Endothelial cell of umbilical vein (primary cell): Measurements from ENCODE around the gene SAP30L.

ENCODE experiments used
- EZH2 ChIP-seq: IDR thresholded peaks from 2 replicates; pipeline ENCODE4 v1.6.1; 2012; ENCODE audit warnings: borderline replicate concordance, low read depth, mild to moderate bottlenecking, moderate library complexity, low read length, inconsistent platforms; ENCODE audit not compliant: severe bottlenecking
- FOS ChIP-seq: IDR thresholded peaks from 2 replicates; pipeline ENCODE4 v1.6.1; 2011; ENCODE audit warnings: mild to moderate bottlenecking, low read length, moderate library complexity, borderline replicate concordance; ENCODE audit not compliant: insufficient read depth
- MAX ChIP-seq: IDR thresholded peaks from 2 replicates; pipeline ENCODE4 v1.6.1; 2011; ENCODE audit not compliant: insufficient read depth, insufficient read length
- POLR2A ChIP-seq: IDR thresholded peaks from 2 replicates; pipeline ENCODE4 v1.6.1; 2012; ENCODE audit warnings: low read depth, mild to moderate bottlenecking, control low read depth, low read length
- POLR2AphosphoS5 ChIP-seq: IDR thresholded peaks from 2 replicates; pipeline ENCODE4 v1.6.1; 2012; ENCODE audit warnings: low read depth, mild to moderate bottlenecking, control low read depth, low read length, moderate library complexity; ENCODE audit not compliant: insufficient read depth
- TF ChIP-seq, protein P1 (sequence below), 2 donors: IDR thresholded peaks; 1 replicate in 1 of 2; 2 replicates in 1 of 2; pipeline ENCODE4 v1.5.1; 2011; ENCODE audit warnings: low read length in 2 of 2, mild to moderate bottlenecking in 2 of 2, moderate library complexity in 2 of 2, control low read depth in 1 of 2, inconsistent platforms in 1 of 2, low read depth in 1 of 2; ENCODE audit not compliant: insufficient read depth in 1 of 2; ENCODE audit errors: extremely low read depth in 1 of 2

DNA sequence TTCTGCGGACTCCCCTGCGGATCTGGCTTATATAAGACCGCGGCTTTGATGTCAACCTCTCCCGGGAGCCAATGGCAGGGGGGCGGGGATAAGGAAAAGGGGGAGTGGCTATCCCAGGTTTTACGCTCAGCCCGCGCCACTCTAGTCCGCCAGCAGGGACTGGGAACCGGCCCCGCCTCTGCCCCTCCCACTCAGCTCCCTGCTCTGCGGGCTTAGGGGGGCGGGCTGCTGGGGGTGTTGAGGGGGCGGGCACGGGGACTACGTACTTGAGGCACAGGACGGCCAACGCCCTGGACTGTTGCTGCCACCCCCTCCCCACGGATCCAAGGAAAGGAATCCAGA is 32.4 kb downstream of the SAP30L start, which contains the start of gene HAND1:
- TF ChIP-seq POLR2A (no peak), MAX (no peak), EZH2 (no peak), POLR2AphosphoS5 (no peak), FOS (no peak)
- TF ChIP-seq, protein P1, sequence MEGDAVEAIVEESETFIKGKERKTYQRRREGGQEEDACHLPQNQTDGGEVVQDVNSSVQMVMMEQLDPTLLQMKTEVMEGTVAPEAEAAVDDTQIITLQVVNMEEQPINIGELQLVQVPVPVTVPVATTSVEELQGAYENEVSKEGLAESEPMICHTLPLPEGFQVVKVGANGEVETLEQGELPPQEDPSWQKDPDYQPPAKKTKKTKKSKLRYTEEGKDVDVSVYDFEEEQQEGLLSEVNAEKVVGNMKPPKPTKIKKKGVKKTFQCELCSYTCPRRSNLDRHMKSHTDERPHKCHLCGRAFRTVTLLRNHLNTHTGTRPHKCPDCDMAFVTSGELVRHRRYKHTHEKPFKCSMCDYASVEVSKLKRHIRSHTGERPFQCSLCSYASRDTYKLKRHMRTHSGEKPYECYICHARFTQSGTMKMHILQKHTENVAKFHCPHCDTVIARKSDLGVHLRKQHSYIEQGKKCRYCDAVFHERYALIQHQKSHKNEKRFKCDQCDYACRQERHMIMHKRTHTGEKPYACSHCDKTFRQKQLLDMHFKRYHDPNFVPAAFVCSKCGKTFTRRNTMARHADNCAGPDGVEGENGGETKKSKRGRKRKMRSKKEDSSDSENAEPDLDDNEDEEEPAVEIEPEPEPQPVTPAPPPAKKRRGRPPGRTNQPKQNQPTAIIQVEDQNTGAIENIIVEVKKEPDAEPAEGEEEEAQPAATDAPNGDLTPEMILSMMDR (IDR thresholded peaks at IDR 0.05; ENCODE audit: extremely low read depth in 1 of 2, insufficient read depth in 1 of 2, low read depth in 1 of 2, low read length in 2 of 2) = no peak
